Sigmoid colon (tissue), 7 donors: ENCODE results near the gene SNAP47. TPM values are rescaled to one million over a fixed set of nuclear protein-coding genes. Genes with fewer than 3 reads are reported as not detected.

Source experiments
- DNase-seq: peaks from one replicate; pipeline ENCODE4 v3.0.0-alpha.2; 2019
- H3K27ac ChIP-seq, 4 donors: fragments of 200-600 bp; sonication (generic); one replicate each; pipeline ENCODE4 v1.5.1; 2016 to 2019; ENCODE audit warnings: mild to moderate bottlenecking in 1 of 4
- H3K27me3 ChIP-seq, 3 donors: fragments of 200-600 bp; sonication (generic); one replicate each; pipeline ENCODE4 v1.5.1; 2019; ENCODE audit warnings: mild to moderate bottlenecking in 1 of 3
- H3K36me3 ChIP-seq, 4 donors: fragments of 200-600 bp; sonication (generic); one replicate each; pipeline ENCODE4 v1.5.1; 2016 to 2019
- H3K4me1 ChIP-seq, 4 donors: fragments of 200-600 bp; sonication (generic); one replicate each; pipeline ENCODE4 v1.5.1; 2017 to 2019
- H3K4me3 ChIP-seq, 4 donors: fragments of 200-600 bp; sonication (generic); one replicate each; pipeline ENCODE4 v1.5.1; 2017 to 2019; ENCODE audit warnings: mild to moderate bottlenecking in 2 of 4, moderate library complexity in 1 of 4
- H3K9me3 ChIP-seq, 4 donors: fragments of 200-600 bp in 3 of 4; sonication (generic) in 3 of 4; one replicate each; pipeline versions ENCODE4 v1.5.1 to v1.6.1; 2013 to 2019
- CTCF ChIP-seq, 4 experiments: fragments of 450-650 bp in 3 of 4; fragments of 200-600 bp in 1 of 4; IDR thresholded peaks; one replicate each; pipeline ENCODE4 v1.5.1; 2016 to 2019; ENCODE audit warnings: antibody characterized with exemption in 4 of 4, mild to moderate bottlenecking in 3 of 4, moderate library complexity in 2 of 4
- EP300 ChIP-seq, 4 donors: sonication (generic); formaldehyde crosslinking; IDR thresholded peaks; one replicate each; pipeline ENCODE4 v1.6.1; 2017; ENCODE audit warnings: antibody characterized with exemption in 4 of 4
- POLR2A ChIP-seq, 2 donors: fragments of 450-650 bp; IDR thresholded peaks; one replicate each; pipeline ENCODE4 v1.6.1; 2016; ENCODE audit warnings: antibody characterized with exemption in 2 of 2, mild to moderate bottlenecking in 2 of 2, moderate library complexity in 2 of 2
- POLR2AphosphoS5 ChIP-seq, 4 donors: sonication (generic); formaldehyde crosslinking; IDR thresholded peaks; one replicate each; pipeline ENCODE4 v1.6.1; 2017; ENCODE audit warnings: antibody characterized with exemption in 4 of 4
- WGBS, 2 donors: extraction: QIAGEN DNeasy Blood & Tissue Kit; methylation state at CpG; one replicate each; pipeline ENCODE4 v1.1.7; 2013; 5-methylcytosine and 5-hydroxymethylcytosine counted together
- intact Hi-C: fragments of 100-400 bp; cut with DNase I; formaldehyde crosslinking; loops from one replicate; pipeline ENCODE4 v1.15.1; 2023
- polyA plus RNA-seq, 3 donors: library from polyadenylated mRNA; stranded (reverse); fragments of 200-250 nt; gene quantifications; one replicate each; pipeline ENCODE4 v1.2.3, GENCODE V29; 2013
- total RNA-seq, 4 donors: library from RNA; depleted of rRNA; stranded (reverse); fragments of >200 nt; gene quantifications; one replicate each; pipeline ENCODE4 v1.1.0, GENCODE V29; 2016
- donor health status: healthy with polysubstance abuse.
- donor health status: Bipolar disorder and iron deficiency.
- donor health status: healthy.

Gene SNAP47
- total and polyA plus RNA-seq, 7 donors, result 13.8 to 51.6 (median 33.9) TPM

- peaks cover 12 to 34% (median 14%) of the 10 kb centered on the region in 4 donors for H3K36me3 ChIP-seq
- H3K4me3 ChIP-seq, result no peak overlapping the region
- TF ChIP-seq POLR2AphosphoS5 (IDR thresholded peaks at IDR 0.05) (no peak), POLR2A (IDR thresholded peaks at IDR 0.05) (no peak), EP300 (IDR thresholded peaks at IDR 0.05) (no peak), CTCF (IDR thresholded peaks at IDR 0.05) (no peak)
- H3K27ac ChIP-seq, result no peak overlapping the region
- no peak for DNase-seq
- peaks cover 0 to 10% (median 2%) of the 10 kb centered on the region in 4 donors for H3K4me1 ChIP-seq
- no peaks in the 10 kb centered on the region for H3K9me3 ChIP-seq
- WGBS, 2 donors, result 95% methylated on average over 20 of the region's 20 CpGs
- no peaks in the 10 kb centered on the region for H3K27me3 ChIP-seq
- intact Hi-C loops, result no loop called here
Observed at GRCh38 chr1:227769047-227769935, 34.1 kb downstream of the SNAP47 start.

GRCh38 chr1:227769936-227770494 lies 34.8 kb downstream of the SNAP47 start:
- 94 to 95% methylated on average over 15 of the region's 15 CpGs for WGBS, 2 donors
- intact Hi-C loops, result no loop called here
- no peaks in the 10 kb centered on the region for H3K27me3 ChIP-seq
- peaks cover 12 to 34% (median 14%) of the 10 kb centered on the region in 4 donors for H3K36me3 ChIP-seq
- H3K27ac ChIP-seq, result no peak overlapping the region
- peaks cover 0 to 13% (median 9%) of the 10 kb centered on the region in 4 donors for H3K4me1 ChIP-seq
- no peak for DNase-seq
- no peaks in the 10 kb centered on the region for H3K9me3 ChIP-seq
- H3K4me3 ChIP-seq, result no peak overlapping the region
- TF ChIP-seq CTCF (IDR thresholded peaks at IDR 0.05), result no peak
- TF ChIP-seq EP300 (IDR thresholded peaks at IDR 0.05), result no peak
- no peak for TF ChIP-seq POLR2A (IDR thresholded peaks at IDR 0.05)
- TF ChIP-seq POLR2AphosphoS5 (IDR thresholded peaks at IDR 0.05), result no peak

- TF ChIP-seq CTCF (IDR thresholded peaks at IDR 0.05) (no peak), POLR2A (IDR thresholded peaks at IDR 0.05) (no peak), POLR2AphosphoS5 (IDR thresholded peaks at IDR 0.05) (no peak), EP300 (IDR thresholded peaks at IDR 0.05) (no peak)
- Histone ChIP-seq H3K4me1 (peaks cover 0 to 21% (median 17%) of the 10 kb centered on the region in 4 donors), H3K27ac (no peak overlapping the region), H3K27me3 (no peaks in the 10 kb centered on the region), H3K9me3 (no peaks in the 10 kb centered on the region), H3K36me3 (peaks cover 12 to 34% (median 14%) of the 10 kb centered on the region in 4 donors), H3K4me3 (no peak overlapping the region)
- WGBS, 2 donors, result 97% methylated on average over 13 of the region's 13 CpGs
- DNase-seq, result no peak
- intact Hi-C loops, result no loop called here
Observed at GRCh38 chr1:227770812-227771211, 35.6 kb downstream of the SNAP47 start.

GRCh38 chr1:227771326-227771725 lies 36.1 kb downstream of the SNAP47 start:
- intact Hi-C loops, result no loop called here
- TF ChIP-seq POLR2A (IDR thresholded peaks at IDR 0.05), result no peak
- TF ChIP-seq POLR2AphosphoS5 (IDR thresholded peaks at IDR 0.05), result no peak
- TF ChIP-seq EP300 (IDR thresholded peaks at IDR 0.05), result no peak
- no peak for TF ChIP-seq CTCF (IDR thresholded peaks at IDR 0.05)
- H3K36me3 ChIP-seq, result peaks cover 12 to 34% (median 14%) of the 10 kb centered on the region in 4 donors
- H3K9me3 ChIP-seq, result no peaks in the 10 kb centered on the region
- H3K27ac ChIP-seq, result no peak overlapping the region
- DNase-seq, result no peak
- H3K4me1 ChIP-seq, result peaks cover 0 to 26% (median 22%) of the 10 kb centered on the region in 4 donors
- H3K27me3 ChIP-seq, result no peaks in the 10 kb centered on the region
- H3K4me3 ChIP-seq, result no peak overlapping the region
- 94 to 96% methylated on average over 8 of the region's 8 CpGs for WGBS, 2 donors
